HL-60 (cell line): ENCODE results near the gene RPRML.

Source experiments
- DNase-seq, 2 experiments: peaks; one replicate each; pipeline ENCODE4 v3.0.0-alpha.2; 2010 to 2020; ENCODE audit warnings: low read depth in 1 of 2, low spot score in 1 of 2
- H3K27ac ChIP-seq: fragments of 250-450 bp; sonication (Bioruptor Pico); replicated peaks from 2 replicates; pipeline ENCODE4 v1.5.1; 2020; ENCODE audit warnings: mild to moderate bottlenecking, moderate library complexity
- H3K27me3 ChIP-seq: fragments of 250-450 bp; sonication (Bioruptor Pico); 2 replicates; pipeline ENCODE4 v1.5.1; 2021; ENCODE audit warnings: mild to moderate bottlenecking, moderate library complexity; ENCODE audit not compliant: insufficient read depth, poor library complexity, severe bottlenecking
- H3K4me3 ChIP-seq: replicated peaks from 2 replicates; pipeline ENCODE4 v1.5.1; 2011; ENCODE audit warnings: mild to moderate bottlenecking, control low read depth, low read length; ENCODE audit not compliant: insufficient read depth
- GABPA ChIP-seq: IDR thresholded peaks from 2 replicates; pipeline ENCODE4 v1.6.1; 2012; ENCODE audit warnings: low read depth
- POLR2AphosphoS5 ChIP-seq: IDR thresholded peaks from 2 replicates; pipeline ENCODE4 v1.6.1; 2012; ENCODE audit warnings: low read depth
- REST ChIP-seq: IDR thresholded peaks from 2 replicates; pipeline ENCODE4 v1.6.1; 2012; ENCODE audit warnings: low read depth; ENCODE audit not compliant: insufficient replicate concordance
- SPI1 ChIP-seq: IDR thresholded peaks from 2 replicates; pipeline ENCODE4 v1.6.1; 2012; ENCODE audit warnings: low read depth, mild to moderate bottlenecking, borderline replicate concordance
- TF ChIP-seq, protein P1 (sequence below): IDR thresholded peaks from one replicate; pipeline ENCODE4 v1.5.1; 2011; ENCODE audit warnings: low read length, control low read depth, inconsistent platforms; ENCODE audit not compliant: insufficient read depth

Gene RPRML

DNA sequence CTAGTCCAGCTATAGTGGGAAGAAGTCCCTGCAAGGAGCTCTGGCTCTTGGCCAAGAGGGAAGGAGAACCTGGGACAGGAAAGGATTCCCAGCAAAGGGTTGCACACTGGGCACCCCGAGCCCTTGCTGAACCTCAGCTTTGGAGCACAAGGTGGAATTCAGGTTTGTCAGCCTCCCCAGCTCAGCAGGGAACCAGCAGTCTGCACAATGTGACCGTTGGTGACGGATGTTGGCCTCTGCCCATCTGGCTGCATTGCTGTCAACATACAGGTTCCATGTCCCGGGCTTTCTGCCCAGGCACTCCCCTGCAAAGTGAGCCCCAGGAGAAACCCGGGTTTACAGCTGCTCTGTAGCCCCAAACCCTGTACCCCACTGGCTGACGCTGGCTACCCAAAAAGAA is 6.7 kb downstream of the RPRML start:
- DNase-seq = no peak
- TF ChIP-seq POLR2AphosphoS5 = no peak
- no peak for TF ChIP-seq SPI1
- TF ChIP-seq GABPA = no peak
- TF ChIP-seq, protein P1, sequence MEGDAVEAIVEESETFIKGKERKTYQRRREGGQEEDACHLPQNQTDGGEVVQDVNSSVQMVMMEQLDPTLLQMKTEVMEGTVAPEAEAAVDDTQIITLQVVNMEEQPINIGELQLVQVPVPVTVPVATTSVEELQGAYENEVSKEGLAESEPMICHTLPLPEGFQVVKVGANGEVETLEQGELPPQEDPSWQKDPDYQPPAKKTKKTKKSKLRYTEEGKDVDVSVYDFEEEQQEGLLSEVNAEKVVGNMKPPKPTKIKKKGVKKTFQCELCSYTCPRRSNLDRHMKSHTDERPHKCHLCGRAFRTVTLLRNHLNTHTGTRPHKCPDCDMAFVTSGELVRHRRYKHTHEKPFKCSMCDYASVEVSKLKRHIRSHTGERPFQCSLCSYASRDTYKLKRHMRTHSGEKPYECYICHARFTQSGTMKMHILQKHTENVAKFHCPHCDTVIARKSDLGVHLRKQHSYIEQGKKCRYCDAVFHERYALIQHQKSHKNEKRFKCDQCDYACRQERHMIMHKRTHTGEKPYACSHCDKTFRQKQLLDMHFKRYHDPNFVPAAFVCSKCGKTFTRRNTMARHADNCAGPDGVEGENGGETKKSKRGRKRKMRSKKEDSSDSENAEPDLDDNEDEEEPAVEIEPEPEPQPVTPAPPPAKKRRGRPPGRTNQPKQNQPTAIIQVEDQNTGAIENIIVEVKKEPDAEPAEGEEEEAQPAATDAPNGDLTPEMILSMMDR = no peak
- TF ChIP-seq REST = no peak
- Histone ChIP-seq H3K27ac (no peak overlapping the region), H3K4me3 (no peak overlapping the region), H3K27me3 (peaks cover 23% of the 10 kb centered on the region)

DNA sequence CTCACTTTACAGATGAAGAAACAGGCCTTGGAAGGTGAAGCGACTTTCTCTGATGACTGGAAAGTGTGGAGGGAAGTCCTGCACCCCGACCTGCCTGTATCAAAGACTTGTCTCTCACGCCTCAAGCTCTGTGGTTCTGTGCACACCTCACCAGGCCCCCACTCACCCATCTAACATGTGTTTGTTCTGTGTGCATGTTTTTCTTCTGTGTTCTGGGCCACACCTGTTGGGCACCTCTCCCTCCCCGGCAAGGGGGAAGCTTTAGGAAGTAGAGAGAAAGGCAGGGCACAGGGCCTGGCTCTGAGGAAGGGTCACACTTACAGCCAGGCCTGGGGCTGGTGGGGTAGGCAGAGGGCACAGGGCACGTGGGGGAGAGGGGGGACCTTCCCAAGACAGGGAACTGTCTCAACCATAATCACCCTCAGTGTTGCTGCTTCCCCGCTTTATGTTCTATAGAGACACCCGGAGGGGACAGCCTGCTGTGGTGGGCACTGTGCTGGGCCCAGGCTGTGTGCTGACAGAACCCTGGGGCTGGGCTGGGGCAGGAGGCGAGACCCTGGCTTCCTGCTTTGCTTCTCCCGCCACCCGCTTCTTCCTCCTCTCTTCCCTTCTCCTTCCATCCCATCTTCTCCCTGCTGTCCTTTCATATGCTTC is 7.3 kb downstream of the RPRML start:
- no peak for TF ChIP-seq GABPA
- TF ChIP-seq, protein P1 = no peak
- TF ChIP-seq SPI1 = no peak
- TF ChIP-seq REST = no peak
- TF ChIP-seq POLR2AphosphoS5 = no peak
- H3K27me3 ChIP-seq = peaks cover 18% of the 10 kb centered on the region
- H3K27ac ChIP-seq = no peak overlapping the region
- no peak overlapping the region for H3K4me3 ChIP-seq
- DNase-seq = no peak

GRCh38 chr17:46968896-46969295 is 10.2 kb downstream of the RPRML start:
- Histone ChIP-seq H3K27ac (no peak overlapping the region), H3K27me3 (peaks cover 4% of the 10 kb centered on the region), H3K4me3 (no peak overlapping the region)
- TF ChIP-seq POLR2AphosphoS5 = no peak
- TF ChIP-seq GABPA = no peak
- TF ChIP-seq SPI1 = no peak
- TF ChIP-seq, protein P1 = no peak
- DNase-seq = no peak
